ENCODE results near the gene TBC1D22A. TPM values are rescaled to one million over a fixed set of nuclear protein-coding genes. Genes with fewer than 3 reads are reported as not detected.

Gene TBC1D22A
- total RNA-seq, 6 donors from 2014 or later: 27.1 to 48.2 (median 35.3) TPM

GRCh38 chr22:47125603-47126002, 363.2 kb downstream of the TBC1D22A start:
- Histone ChIP-seq H3K27ac (no peak overlapping the region), H3K9me3 (no peaks in the 10 kb centered on the region), H3K27me3 (no peaks in the 10 kb centered on the region), H3K4me3 (no peak overlapping the region), H3K4me1 (no peaks in the 10 kb centered on the region), H3K36me3 (no peaks in the 10 kb centered on the region)
- ATAC-seq (ENCODE audit: low FRiP score in 2 of 2) (no peak), DNase-seq (no peak)
- WGBS, 2 donors: 77 to 92% methylated on average over 4 to 5 of the region's 5 CpGs
- no peak for TF ChIP-seq EP300 (IDR thresholded peaks at IDR 0.05)
- TF ChIP-seq POLR2AphosphoS5 (IDR thresholded peaks at IDR 0.05): no peak

GRCh38 chr22:47126344-47126811, 363.9 kb downstream of the TBC1D22A start:
- no peak for ATAC-seq (ENCODE audit: low FRiP score in 2 of 2)
- no peak for DNase-seq
- 95 to 100% methylated on average over 4 to 10 of the region's 10 CpGs for WGBS, 2 donors
- Histone ChIP-seq H3K27ac (no peak overlapping the region), H3K27me3 (no peaks in the 10 kb centered on the region), H3K9me3 (no peaks in the 10 kb centered on the region), H3K36me3 (no peaks in the 10 kb centered on the region), H3K4me1 (no peaks in the 10 kb centered on the region), H3K4me3 (no peak overlapping the region)
- no peak for TF ChIP-seq EP300 (IDR thresholded peaks at IDR 0.05)
- no peak for TF ChIP-seq POLR2AphosphoS5 (IDR thresholded peaks at IDR 0.05)
- TF ChIP-seq CTCF (IDR thresholded peaks at IDR 0.05): no peak

GRCh38 chr22:47127441-47127871, 365.0 kb downstream of the TBC1D22A start:
- ATAC-seq (ENCODE audit: low FRiP score in 2 of 2) (no peak), DNase-seq (no peak)
- Histone ChIP-seq H3K36me3 (no peaks in the 10 kb centered on the region), H3K27me3 (no peaks in the 10 kb centered on the region), H3K4me1 (no peaks in the 10 kb centered on the region), H3K4me3 (no peak overlapping the region), H3K27ac (no peak overlapping the region), H3K9me3 (no peaks in the 10 kb centered on the region)
- TF ChIP-seq POLR2AphosphoS5 (IDR thresholded peaks at IDR 0.05): no peak
- no peak for TF ChIP-seq EP300 (IDR thresholded peaks at IDR 0.05)
- no peak for TF ChIP-seq CTCF (IDR thresholded peaks at IDR 0.05)
- no peak for TF ChIP-seq POLR2A (IDR thresholded peaks at IDR 0.05)
- 92 to 96% methylated on average over 14 to 15 of the region's 15 CpGs for WGBS, 2 donors

- 93 to 96% methylated on average over 4 to 5 of the region's 7 CpGs for WGBS, 2 donors
- H3K27me3 ChIP-seq: no peaks in the 10 kb centered on the region
- DNase-seq (no peak), ATAC-seq (ENCODE audit: low FRiP score in 2 of 2) (no peak)
- no peak overlapping the region for H3K4me3 ChIP-seq
- no peaks in the 10 kb centered on the region for H3K4me1 ChIP-seq
- TF ChIP-seq POLR2AphosphoS5 (IDR thresholded peaks at IDR 0.05): no peak
- no peak for TF ChIP-seq POLR2A (IDR thresholded peaks at IDR 0.05)
- TF ChIP-seq CTCF (IDR thresholded peaks at IDR 0.05): no peak
- no peak for TF ChIP-seq EP300 (IDR thresholded peaks at IDR 0.05)
- H3K27ac ChIP-seq: no peak overlapping the region
- no peaks in the 10 kb centered on the region for H3K36me3 ChIP-seq
- no peaks in the 10 kb centered on the region for H3K9me3 ChIP-seq
These were observed 365.8 kb downstream of the TBC1D22A start for GRCh38 chr22:47128216-47128615.

GRCh38 chr22:47128622-47129215, 366.3 kb downstream of the TBC1D22A start:
- H3K27ac ChIP-seq: no peak overlapping the region
- no peak for TF ChIP-seq CTCF (IDR thresholded peaks at IDR 0.05)
- no peak for TF ChIP-seq POLR2AphosphoS5 (IDR thresholded peaks at IDR 0.05)
- TF ChIP-seq POLR2A (IDR thresholded peaks at IDR 0.05): no peak
- TF ChIP-seq EP300 (IDR thresholded peaks at IDR 0.05): no peak
- H3K36me3 ChIP-seq: no peaks in the 10 kb centered on the region
- H3K9me3 ChIP-seq: no peaks in the 10 kb centered on the region
- no peak for ATAC-seq (ENCODE audit: low FRiP score in 2 of 2)
- H3K4me3 ChIP-seq: no peak overlapping the region
- H3K4me1 ChIP-seq: no peaks in the 10 kb centered on the region
- no peaks in the 10 kb centered on the region for H3K27me3 ChIP-seq
- no peak for DNase-seq
- WGBS, 2 donors: 94 to 96% methylated on average over 21 of the region's 21 CpGs

All from upper lobe of left lung (tissue), 6 donors.